HG03139 (cell line): ENCODE results near the gene FECH.
"Not testable (repeated sequence)": the region's sequence is repeated elsewhere in the genome, so short reads cannot be mapped to it uniquely, and the experiment has no call there.

ENCODE experiments used
- ATAC-seq: cut with Tn5 transposase; IDR thresholded peaks from one replicate; pipeline ENCODE4 v1.9.1; 2021; ENCODE audit not compliant: unreplicated experiment

FECH gene

GRCh38 chr18:57586251-57587049, at the start of gene FECH:
Gene FECH, minus strand, starts transcription at chr18:57586702. Its CDS starts 82 bp downstream, at chr18:57586620.
- peak; percentile 81 for ATAC-seq

GRCh38 chr18:57635003-57635822, 48.7 kb upstream of the FECH start:
- ATAC-seq: no peak

GRCh38 chr18:57631697-57632096, 45.2 kb upstream of the FECH start:
- no peak for ATAC-seq

GRCh38 chr18:57630754-57631595, 44.5 kb upstream of the FECH start:
- peak; percentile 8 for ATAC-seq

- peak; percentile 87 for ATAC-seq
These were observed 43.7 kb upstream of the FECH start for GRCh38 chr18:57630002-57630753.

GRCh38 chr18:57629422-57629821, 42.9 kb upstream of the FECH start:
- no peak for ATAC-seq

- ATAC-seq: no peak
These were observed 41.0 kb upstream of the FECH start for GRCh38 chr18:57627488-57627887.

- no peak for ATAC-seq
These were observed 38.5 kb upstream of the FECH start for GRCh38 chr18:57624988-57625387.

- ATAC-seq: peak; percentile 9
These were observed 34.7 kb upstream of the FECH start for GRCh38 chr18:57621246-57621604.

- no peak for ATAC-seq
These were observed 33.4 kb upstream of the FECH start for GRCh38 chr18:57619876-57620275.

GRCh38 chr18:57618910-57619309, 32.4 kb upstream of the FECH start:
- ATAC-seq: no peak

GRCh38 chr18:57603871-57604270, 17.4 kb upstream of the FECH start:
- no peak for ATAC-seq

GRCh38 chr18:57595347-57595746, 8.8 kb upstream of the FECH start:
- no peak for ATAC-seq

GRCh38 chr18:57592716-57593115, 6.2 kb upstream of the FECH start:
- ATAC-seq: not testable (repeated sequence)

GRCh38 chr18:57589161-57589560, 2.7 kb upstream of the FECH start:
- no peak for ATAC-seq

GRCh38 chr18:57587098-57587661, 678 bp upstream of the FECH start:
- no peak for ATAC-seq

GRCh38 chr18:57585855-57586250, 649 bp downstream of the FECH start:
- ATAC-seq: no peak

- no peak for ATAC-seq
These were observed 1.1 kb downstream of the FECH start for GRCh38 chr18:57585421-57585820.

- no peak for ATAC-seq
These were observed 2.1 kb downstream of the FECH start for GRCh38 chr18:57584444-57584843.

- no peak for ATAC-seq
These were observed 3.1 kb downstream of the FECH start for GRCh38 chr18:57583297-57583835.
